NCI-H1092 (cell line): Measurements from ENCODE around the gene KIF24.
"Not testable (repeated sequence)": the region's sequence is repeated elsewhere in the genome, so short reads cannot be mapped to it uniquely, and the experiment has no call there.

Source experiments
- DNase-seq: peaks from one replicate; lab custom pipeline; 2025; lab: John Stamatoyannopoulos, UW

The KIF24 gene

GRCh38 chr9:34322899-34323591 lies 6.0 kb downstream of the KIF24 start:
- DNase-seq = no peak

DNA sequence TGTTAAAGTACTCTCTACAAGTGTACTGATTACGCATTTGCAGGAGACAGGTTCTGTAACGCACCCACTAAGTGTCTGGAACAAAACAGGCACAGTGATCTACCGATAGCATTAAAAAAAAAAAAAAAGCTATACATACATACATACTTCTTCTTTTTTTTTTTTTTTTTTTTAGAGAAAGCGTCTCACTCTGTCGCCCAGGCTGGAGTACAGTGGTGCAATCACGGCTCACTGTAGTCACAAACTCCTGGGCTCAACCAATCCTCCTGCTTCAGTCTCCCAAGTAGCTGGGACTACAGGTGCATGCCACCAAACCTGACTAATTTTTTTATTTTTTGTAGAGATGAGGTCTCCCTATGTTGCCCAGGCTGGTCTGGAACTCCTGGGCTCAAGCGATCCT lies 7.6 kb downstream of the KIF24 start:
- DNase-seq = no peak

GRCh38 chr9:34318163-34318790 lies 10.8 kb downstream of the KIF24 start:
- DNase-seq = no peak

DNA sequence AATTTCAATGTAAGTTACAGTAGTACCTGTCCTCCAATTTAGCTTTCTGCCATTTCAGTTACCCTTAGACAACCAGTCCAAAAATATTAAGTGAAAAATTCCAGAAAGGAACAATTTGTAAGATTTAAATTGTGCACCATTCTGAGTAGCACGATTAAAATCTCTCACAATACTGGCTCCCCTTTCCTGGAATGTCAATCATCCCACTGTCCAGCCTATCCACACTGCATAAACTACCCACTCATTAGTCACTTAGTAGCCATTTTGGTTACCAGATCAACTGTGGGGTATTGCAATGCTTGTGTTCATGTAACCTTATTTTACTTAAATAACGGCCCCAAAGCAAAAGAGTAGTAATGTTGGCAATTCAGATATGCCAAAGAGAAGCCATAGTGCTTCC lies 11.6 kb downstream of the KIF24 start:
- DNase-seq = no peak

DNA sequence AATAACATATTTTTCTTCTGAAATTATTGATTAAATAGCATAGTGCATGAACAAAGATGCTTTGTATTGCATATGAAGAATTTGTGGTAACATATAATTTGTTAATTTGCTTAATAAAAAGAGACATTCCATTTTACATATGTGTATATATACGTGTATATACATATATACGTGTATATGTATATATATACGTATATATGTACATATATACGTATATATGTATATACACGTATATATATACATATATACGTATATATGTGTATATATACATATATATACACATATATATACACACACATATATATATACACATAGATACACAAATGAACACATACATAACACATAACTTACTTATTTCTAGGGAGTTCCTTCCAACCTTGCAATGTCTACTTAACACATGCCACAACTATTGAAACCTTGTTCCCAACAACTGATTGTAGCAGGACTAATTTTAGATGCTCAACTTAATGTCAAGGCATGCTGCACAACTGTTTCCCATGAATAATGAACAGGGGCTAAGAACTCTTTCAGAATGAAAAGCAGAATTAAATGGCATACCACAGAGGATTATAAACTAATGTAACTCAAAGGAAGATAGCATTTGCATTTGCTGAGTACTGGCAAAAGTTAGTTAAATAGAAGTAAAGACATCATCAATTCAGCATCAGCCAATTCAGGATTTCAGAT lies 17.4 kb downstream of the KIF24 start:
- no peak for DNase-seq

GRCh38 chr9:34310215-34310614 lies 18.9 kb downstream of the KIF24 start:
- DNase-seq = peak; percentile 22

GRCh38 chr9:34308316-34308715 lies 20.8 kb downstream of the KIF24 start:
- not testable (repeated sequence) for DNase-seq

DNA sequence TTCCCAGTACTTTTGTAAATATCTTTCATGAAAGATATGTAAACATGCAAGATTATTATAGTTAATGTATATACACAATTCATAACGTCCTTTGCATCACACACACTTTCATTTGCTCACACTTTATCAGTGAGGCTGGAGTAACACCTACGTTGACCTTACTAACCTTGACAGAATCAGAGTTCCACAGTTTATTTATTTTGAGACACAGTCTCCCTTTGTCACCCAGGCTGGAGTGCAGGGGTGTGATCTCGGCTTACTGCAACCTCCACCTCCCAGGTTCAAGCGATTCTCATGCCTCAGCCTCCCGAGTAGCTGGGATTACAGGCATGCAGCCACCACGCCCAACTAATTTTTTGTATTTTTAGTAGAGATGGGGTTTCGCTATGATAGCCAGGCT lies 28.0 kb downstream of the KIF24 start:
- not testable (repeated sequence) for DNase-seq

DNA sequence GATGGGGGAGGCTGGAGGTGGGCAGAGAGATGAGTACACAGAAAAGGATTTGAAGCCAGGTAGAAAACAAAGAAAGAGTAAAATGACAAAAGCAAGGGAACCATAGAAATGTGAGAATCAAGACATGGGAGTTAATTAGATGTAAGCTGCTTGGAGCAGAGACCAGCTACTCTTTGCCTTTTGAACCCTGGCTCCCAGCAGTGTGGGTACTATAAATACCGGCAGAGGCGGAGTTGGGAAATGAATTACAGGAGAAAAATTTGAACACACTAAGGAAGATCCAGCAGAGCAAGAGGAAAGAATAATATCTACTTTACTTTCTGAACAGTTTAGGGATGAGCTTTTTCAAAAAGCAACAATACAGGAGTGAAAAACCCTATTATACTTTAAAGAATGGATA lies 36.5 kb downstream of the KIF24 start:
- DNase-seq = no peak

DNA sequence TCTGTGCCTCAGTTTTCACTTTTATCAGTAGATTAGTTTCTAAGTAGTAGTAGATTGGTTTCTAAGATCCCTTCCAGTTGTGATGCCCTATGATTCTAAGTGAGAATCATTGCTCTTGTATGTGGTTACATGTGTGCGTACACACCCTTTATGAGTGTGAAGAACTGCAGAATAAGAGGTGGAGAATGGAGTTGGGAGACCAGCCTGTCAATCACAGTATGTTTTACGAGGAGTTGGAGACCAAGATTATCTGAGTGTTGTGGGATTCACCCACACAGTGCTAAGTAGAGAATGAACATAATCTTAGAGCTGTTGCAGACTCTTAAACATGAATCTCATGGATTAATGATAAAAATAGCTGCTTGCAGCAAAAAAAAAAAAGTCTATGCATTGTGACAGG lies 37.6 kb downstream of the KIF24 start:
- DNase-seq = no peak

GRCh38 chr9:34291023-34291422 lies 38.0 kb downstream of the KIF24 start:
- no peak for DNase-seq

- DNase-seq = no peak
Observed at GRCh38 chr9:34289159-34289558, 39.9 kb downstream of the KIF24 start.

GRCh38 chr9:34282096-34282495 lies 47.0 kb downstream of the KIF24 start:
- DNase-seq = no peak

GRCh38 chr9:34279411-34279810 lies 49.7 kb downstream of the KIF24 start:
- no peak for DNase-seq
